HG03442 (cell line): ENCODE measurements around the gene DSG2.
"Not testable (repeated sequence)": the region's sequence is repeated elsewhere in the genome, so short reads cannot be mapped to it uniquely, and the experiment has no call there.

Source experiments
- ATAC-seq: cut with Tn5 transposase; IDR thresholded peaks from one replicate; pipeline ENCODE4 v1.9.1; 2021; ENCODE audit warnings: mild to moderate bottlenecking, moderate library complexity; ENCODE audit not compliant: unreplicated experiment

The DSG2 gene

GRCh38 chr18:31497836-31498573 lies at the start of gene DSG2:
TSS of gene DSG2 (plus strand) at chr18:31498177. CDS start at chr18:31498252, 75 bp downstream.
- peak; percentile 41 for ATAC-seq

GRCh38 chr18:31450409-31450808 lies 47.6 kb upstream of the DSG2 start:
- no peak for ATAC-seq

GRCh38 chr18:31451625-31452024 lies 46.4 kb upstream of the DSG2 start:
- ATAC-seq, result no peak

GRCh38 chr18:31454066-31454708 lies 43.8 kb upstream of the DSG2 start:
- ATAC-seq, result no peak

- no peak for ATAC-seq
These were observed 28.3 kb upstream of the DSG2 start for GRCh38 chr18:31469629-31470028.

- no peak for ATAC-seq
These were observed 19.3 kb upstream of the DSG2 start for GRCh38 chr18:31478688-31479087.

- no peak for ATAC-seq
These were observed 15.9 kb upstream of the DSG2 start for GRCh38 chr18:31482051-31482450.

GRCh38 chr18:31483396-31483795 lies 14.6 kb upstream of the DSG2 start:
- no peak for ATAC-seq

GRCh38 chr18:31484461-31484860 lies 13.5 kb upstream of the DSG2 start:
- no peak for ATAC-seq

GRCh38 chr18:31486165-31486564 lies 11.8 kb upstream of the DSG2 start:
- no peak for ATAC-seq

- no peak for ATAC-seq
These were observed 10.5 kb upstream of the DSG2 start for GRCh38 chr18:31487246-31488015.

- ATAC-seq, result no peak
These were observed 8.7 kb upstream of the DSG2 start for GRCh38 chr18:31489311-31489710.

- ATAC-seq, result peak; percentile 85
These were observed 7.6 kb upstream of the DSG2 start for GRCh38 chr18:31490387-31490786.

- no peak for ATAC-seq
These were observed 7.1 kb upstream of the DSG2 start for GRCh38 chr18:31490833-31491232.

- no peak for ATAC-seq
These were observed 6.4 kb upstream of the DSG2 start for GRCh38 chr18:31491586-31491985.

GRCh38 chr18:31492671-31493070 lies 5.3 kb upstream of the DSG2 start:
- no peak for ATAC-seq

GRCh38 chr18:31493171-31493570 lies 4.8 kb upstream of the DSG2 start:
- no peak for ATAC-seq

GRCh38 chr18:31493941-31494340 lies 4.0 kb upstream of the DSG2 start:
- no peak for ATAC-seq

- not testable (repeated sequence) for ATAC-seq
These were observed 3.2 kb upstream of the DSG2 start for GRCh38 chr18:31494705-31495244.

GRCh38 chr18:31497404-31497835 lies 557 bp upstream of the DSG2 start:
- ATAC-seq, result no peak
